GM12891 (cell line): ENCODE measurements around the gene RBM46.

Experiments
- PAX5 ChIP-seq: IDR thresholded peaks from 2 replicates; pipeline ENCODE4 v1.6.1; 2011; ENCODE audit warnings: low read length, moderate library complexity, mild to moderate bottlenecking; ENCODE audit not compliant: insufficient read depth, severe bottlenecking
- POLR2A ChIP-seq: IDR thresholded peaks from 2 replicates; pipeline ENCODE4 v1.6.1; 2011; ENCODE audit warnings: low read depth, low read length, control low read depth
- POLR2AphosphoS5 ChIP-seq: IDR thresholded peaks from 2 replicates; pipeline ENCODE4 v1.6.1; 2011; ENCODE audit warnings: low read depth, low read length, control low read depth
- POU2F2 ChIP-seq: IDR thresholded peaks from 2 replicates; pipeline ENCODE4 v1.6.1; 2011; ENCODE audit warnings: low read depth, mild to moderate bottlenecking, control low read depth, low read length, moderate library complexity
- SPI1 ChIP-seq: IDR thresholded peaks from 2 replicates; pipeline ENCODE4 v1.6.1; 2011; ENCODE audit warnings: low read depth, low read length, control low read depth
- TAF1 ChIP-seq: IDR thresholded peaks from 2 replicates; pipeline ENCODE4 v1.6.1; 2011; ENCODE audit warnings: low read depth, low read length, control low read depth

GRCh38 chr4:154838694-154839093 lies 57.6 kb downstream of the RBM46 start:
- TF ChIP-seq POLR2AphosphoS5 (no peak), SPI1 (no peak), TAF1 (no peak), POLR2A (no peak), POU2F2 (no peak), PAX5 (no peak)
